ENCODE results near the gene GPR137B. TPM values are rescaled to one million over a fixed set of nuclear protein-coding genes. Genes with fewer than 3 reads are reported as not detected.

Gene GPR137B
- total RNA-seq, 1 donor from 2014 or later = 4.2 TPM

DNA sequence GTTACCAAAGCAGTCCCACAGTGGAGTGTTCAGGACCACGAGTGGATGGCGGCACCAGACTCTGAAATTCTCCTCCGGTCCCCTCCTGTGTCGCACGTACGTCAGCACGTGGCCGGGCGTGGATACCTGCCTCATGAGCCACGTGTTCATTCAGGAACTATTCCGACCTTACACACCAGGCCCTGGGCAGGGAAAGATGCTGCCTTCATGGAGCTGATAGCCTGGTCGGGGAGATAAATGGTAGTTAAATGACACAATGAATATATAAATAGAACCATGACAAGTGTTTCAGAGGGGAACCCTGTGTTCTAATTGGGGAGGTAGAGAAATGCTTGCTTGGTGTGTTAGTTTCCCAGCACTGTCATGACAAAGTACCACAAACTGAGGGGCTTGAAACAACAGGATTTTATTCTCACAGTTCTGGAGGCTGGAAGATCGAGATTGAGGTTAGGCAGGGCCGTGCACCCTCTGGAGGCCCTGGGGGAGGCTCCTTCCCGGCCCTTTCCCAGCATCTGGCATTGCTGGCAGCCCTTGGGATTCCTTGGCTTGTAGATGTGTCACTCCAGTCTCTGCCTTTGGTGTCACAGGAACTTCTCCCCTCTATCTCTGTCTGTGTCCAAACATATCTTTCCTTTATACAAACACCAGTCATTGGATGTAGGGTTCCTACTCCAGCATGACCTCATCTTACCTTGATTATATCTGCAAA is 28.9 kb upstream of the GPR137B start:
- intact Hi-C loops (cut with micrococcal nuclease) = no loop called here

DNA sequence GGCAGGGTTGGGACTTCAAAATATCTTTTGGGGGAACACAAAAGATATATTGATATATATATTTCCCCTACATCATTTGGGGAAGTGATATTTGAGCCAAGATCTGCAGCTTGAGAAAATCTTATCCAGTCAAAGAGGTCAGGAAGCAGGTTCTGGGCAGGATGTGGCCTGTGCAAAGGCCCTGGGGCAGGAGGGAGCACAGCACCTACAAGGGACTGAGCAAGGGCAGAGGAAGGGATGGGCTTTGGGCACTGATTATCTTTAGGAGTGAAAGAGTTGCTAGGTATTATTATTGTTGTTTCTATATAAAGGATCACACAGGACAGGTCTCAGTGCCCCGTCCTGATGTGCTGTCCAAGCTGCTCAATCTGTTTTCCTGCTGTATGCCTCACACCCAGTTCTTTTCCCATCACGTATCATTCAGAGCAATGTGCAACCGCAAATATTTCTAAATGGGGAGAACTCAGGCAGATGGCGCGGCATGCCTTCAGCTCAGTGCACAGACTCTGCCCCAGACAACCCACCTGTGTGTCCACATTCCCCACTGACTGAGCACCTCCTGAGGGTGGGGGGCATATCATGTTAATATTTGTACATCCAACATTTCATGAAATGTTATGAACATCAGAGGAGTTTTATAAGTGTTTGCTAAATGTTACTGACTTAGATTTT is 28.1 kb upstream of the GPR137B start:
- intact Hi-C loops (cut with micrococcal nuclease) = no loop called here

DNA sequence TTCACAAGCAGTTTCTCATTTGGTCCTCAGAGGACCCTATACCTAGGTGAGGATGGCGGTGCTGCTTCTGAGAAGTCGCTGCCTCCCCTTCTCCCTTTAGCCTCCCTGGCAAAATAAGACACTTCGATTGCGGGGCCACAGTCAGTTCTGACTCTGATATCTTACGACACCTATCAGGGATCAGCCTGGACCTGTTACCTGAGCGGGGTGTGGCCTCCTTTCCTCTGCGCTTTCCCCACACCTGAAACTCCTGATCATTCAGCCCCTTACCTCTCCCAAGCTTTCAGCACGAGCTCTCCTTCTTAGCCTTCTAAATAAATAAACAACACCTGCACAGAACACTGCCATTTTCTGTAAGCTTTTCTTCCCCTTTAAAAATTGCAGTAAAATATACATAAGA is 24.6 kb upstream of the GPR137B start:
- intact Hi-C loops (cut with micrococcal nuclease) = no loop called here

DNA sequence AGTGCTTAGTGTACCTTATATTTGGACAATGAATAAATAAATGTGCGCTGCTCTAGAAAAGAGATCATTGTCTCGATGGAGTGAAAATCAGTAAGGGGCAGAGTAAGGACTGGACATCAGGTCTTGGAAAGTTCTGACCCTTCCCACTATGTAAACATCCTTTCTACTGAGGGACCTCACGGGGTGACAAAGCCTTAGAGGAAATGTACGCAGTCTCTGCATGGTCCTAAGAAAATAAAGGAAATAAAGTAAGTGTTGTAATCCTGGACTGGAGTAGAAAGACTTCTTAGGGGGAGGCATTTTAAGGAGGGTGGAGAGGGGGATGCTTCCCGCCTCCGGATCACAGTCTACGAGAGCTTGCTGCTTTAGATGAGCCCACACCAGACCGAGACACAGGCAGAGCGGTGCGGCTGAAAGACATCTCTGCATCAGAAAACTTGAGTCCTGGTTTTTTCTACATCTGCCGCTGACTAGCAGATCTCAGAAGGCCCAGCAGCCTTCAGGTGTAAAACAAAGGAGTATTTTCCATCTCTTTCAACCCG is 22.3 kb upstream of the GPR137B start:
- intact Hi-C loops (cut with micrococcal nuclease) = loop anchor here (5.0 kb wide), 1 partner anchor 162 kb away; the partner anchor contains the start of gene ERO1B

DNA sequence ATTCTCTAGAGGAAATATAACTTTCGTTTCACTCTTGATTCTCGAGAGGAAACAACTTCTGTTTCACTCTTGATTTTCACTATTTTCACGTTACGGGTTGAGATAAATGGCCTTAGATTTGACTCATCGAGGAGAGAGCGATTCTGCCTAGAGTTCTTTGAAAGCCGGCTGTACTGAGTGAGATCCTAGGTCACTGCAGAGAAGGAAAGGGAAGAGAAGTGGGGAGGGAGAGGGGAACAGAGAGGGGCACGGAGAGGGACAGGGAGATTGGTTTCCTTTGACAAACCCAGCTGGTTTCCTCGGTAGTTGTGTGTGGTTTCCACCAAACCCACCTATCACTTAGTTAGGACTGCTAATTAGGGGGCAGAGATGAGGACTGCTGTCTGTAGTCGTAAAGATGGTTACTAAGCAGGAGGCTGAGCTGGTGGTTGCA is 21.6 kb upstream of the GPR137B start:
- intact Hi-C loops (cut with micrococcal nuclease) = loop anchor here (5.0 kb wide), 1 partner anchor 162 kb away; the partner anchor contains the start of gene ERO1B

DNA sequence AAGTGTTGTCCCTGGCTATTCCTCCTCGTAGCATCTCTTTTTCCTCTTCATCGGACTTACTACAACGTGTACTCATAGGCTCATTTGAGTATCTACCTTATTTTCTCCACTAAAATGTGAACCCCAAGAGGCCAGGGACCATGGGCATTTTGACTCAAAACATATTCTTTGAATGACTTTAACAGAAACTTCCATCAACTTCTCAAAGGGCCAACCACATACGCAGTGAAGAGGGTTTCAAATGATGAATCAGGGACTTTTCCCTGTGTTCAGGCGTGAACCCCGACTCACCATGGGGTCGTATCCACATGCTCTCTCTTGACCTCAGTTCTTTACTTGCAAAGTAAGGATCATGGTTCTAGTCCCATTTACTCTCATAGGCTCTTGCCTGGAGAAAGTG is 20.2 kb upstream of the GPR137B start:
- intact Hi-C loops (cut with micrococcal nuclease) = loop anchor here (5.0 kb wide), 1 partner anchor 160 kb away; the partner anchor contains the start of gene ERO1B

DNA sequence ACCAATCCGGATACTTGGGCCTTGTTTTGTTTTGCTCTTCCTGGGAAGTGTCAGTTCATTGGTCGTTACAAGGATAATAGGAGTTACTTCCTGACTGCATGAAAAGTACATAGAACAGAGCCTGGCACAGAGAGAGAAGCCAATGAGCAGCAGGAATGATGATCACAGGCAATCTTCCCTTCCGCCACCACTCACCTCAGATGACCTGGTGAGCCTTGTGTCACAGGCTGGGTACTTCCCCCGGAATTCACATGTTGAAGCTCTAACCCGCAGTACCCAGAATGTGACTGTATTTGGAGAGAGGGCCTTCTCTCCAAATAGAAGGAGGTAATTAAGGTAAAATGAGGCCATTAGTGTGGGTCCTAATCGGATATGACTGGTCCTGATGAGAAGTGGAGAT is 18.8 kb upstream of the GPR137B start:
- intact Hi-C loops (cut with micrococcal nuclease) = loop anchor here (5.0 kb wide), 1 partner anchor 159 kb away; the partner anchor contains the start of gene ERO1B

DNA sequence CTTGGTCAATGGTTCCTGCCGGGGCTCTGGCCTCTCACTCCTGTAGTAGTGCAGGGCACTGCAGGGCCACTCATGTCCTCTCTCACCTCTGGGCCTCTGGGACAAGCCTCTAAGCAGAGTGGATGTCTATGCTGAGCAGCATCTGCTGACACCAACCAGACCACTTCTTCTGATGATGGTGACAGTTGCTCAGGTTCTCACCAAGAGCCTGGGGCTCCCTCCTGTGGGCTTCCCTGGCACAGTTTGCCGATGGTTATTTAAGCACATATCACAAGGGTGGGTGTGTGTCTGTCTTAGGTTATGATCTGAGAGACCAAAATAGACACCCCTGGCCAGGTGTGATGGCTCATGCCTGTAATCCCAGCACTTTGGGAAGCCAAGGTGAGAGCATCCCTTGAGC is 17.4 kb upstream of the GPR137B start:
- intact Hi-C loops (cut with micrococcal nuclease) = loop anchor here (5.0 kb wide), 1 partner anchor 157 kb away; the partner anchor contains the start of gene ERO1B

DNA sequence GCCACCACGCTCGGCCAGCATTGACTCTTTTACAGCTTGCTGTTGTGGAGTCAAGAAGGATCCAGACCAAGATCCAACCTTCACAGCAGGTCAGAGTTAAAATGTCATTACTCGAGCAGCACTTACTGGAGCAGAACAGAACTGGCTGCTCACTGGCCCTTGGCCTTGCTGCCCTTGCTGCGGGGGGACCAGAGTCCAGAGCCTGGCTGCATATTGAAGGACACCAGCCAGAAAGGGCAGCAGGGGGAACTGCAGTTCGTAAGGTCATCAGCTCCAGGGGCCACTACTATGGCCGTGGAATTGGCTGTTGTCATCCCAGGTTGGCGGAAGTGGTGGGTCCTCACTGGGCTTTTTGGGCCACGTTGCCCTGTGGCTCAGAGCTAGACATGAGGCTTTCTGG is 15.3 kb upstream of the GPR137B start:
- intact Hi-C loops (cut with micrococcal nuclease) = no loop called here

DNA sequence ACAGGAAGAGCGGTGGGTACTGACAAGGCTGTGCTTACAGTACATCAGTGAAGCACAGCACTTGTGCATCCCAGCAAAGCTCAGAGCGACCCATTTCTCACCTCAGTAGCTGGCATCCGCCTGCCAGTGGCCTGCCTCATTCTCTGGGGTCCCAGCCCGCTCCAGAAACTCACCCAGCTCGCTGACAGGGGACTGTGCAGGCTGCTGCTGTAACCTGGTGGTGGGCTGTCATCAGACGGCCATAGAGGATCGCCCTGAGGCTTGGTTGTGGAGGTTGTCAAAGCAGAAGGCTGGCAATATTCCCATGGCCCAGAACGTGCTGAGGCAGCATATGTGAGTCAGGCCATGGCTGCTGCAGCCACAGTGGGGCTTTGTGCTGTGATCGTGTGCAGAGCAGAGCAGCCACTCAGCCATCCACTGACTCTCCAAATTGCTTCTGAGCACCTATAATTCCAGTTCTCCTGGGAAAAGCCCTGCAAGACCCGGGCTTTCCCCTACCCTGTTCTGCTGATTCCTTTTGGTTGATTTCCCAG is 13.6 kb upstream of the GPR137B start:
- intact Hi-C loops (cut with micrococcal nuclease) = no loop called here

DNA sequence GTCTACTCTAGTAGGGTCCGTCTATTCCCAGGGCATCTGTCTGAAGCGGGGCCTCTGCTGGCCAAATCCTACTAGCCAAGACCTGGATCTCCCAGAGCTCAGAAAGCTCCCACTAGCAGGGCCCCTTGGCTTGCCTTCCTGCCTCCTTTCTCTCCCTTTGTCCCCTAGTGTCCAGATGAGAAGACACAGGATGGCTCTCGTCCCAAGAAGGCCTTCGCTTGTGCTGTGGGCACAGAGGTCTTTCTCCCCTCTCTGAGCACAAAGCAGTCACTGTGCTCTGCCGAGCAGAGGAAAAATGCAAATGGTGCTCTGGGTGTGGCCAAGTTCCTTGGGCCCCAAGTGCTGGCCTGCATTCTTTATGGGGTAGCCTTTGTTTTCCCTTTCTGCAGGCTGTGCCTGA is 13.0 kb upstream of the GPR137B start:
- intact Hi-C loops (cut with micrococcal nuclease) = no loop called here

DNA sequence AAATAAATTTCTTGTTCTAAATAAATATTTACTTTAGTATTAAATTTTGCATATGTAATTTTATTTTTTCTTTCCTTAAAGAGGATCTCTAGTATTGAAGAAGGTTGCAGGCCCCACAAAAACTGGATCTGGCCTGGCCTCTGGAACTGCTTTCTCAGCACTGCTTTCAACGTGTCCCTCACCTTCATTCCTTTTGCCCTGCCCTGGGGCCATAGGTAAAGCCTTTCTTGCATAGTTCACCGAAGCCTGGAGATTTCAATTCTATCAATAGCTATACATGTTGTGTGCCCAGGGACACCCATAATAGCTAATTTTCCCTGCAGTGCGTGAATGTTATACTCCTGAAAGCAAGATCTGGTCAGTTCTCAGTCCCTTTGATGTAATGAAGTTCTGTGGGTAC is 12.0 kb upstream of the GPR137B start:
- intact Hi-C loops (cut with micrococcal nuclease) = no loop called here

DNA sequence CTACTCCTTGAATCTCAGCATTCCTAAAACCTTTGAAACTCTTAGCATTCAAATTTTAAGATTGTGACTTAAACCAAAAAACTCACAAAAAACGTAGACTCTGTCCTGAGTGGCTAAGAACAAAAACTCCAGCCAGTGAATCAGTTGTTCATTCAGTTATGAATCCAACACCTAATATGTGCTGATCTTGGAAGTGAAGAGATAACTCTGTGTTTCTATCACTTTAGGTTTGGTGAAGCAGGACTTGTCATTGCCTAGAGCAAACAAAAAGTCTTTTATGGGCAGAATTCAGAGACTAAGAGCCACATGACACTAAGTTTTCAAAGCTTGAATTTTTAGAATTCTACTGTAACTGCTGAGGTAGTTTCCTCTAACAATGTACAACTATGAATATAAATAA is 10.4 kb upstream of the GPR137B start:
- intact Hi-C loops (cut with micrococcal nuclease) = no loop called here

DNA sequence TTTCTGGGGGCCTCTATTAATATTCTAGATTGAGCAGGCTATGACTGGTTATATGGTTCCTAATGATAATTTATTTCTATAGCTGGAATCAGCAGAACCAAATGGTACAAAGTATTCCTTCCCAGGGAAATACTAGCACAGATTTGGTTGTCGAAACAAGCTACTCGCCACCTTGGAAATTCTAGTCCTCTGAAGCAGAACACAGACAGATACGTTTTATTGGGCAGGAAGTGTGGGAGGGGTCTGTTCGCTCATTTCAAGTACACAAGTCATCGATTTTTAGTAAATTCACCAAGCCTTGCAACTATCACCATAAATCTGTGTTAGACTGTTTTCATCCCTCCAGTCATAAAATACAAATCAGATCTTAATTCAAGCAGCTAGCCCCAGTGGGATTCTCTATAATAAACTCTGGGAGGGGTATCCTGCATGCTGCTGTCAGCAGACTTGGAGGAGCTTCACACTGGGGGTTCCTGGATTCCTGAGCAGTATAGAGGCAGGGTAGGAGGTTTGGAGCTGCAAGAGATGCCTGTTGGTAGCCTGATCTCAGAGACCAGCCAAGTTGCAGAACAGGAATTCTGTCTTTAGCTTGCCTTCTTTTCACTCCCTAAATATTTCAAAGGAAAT is 9.8 kb upstream of the GPR137B start:
- intact Hi-C loops (cut with micrococcal nuclease) = no loop called here

DNA sequence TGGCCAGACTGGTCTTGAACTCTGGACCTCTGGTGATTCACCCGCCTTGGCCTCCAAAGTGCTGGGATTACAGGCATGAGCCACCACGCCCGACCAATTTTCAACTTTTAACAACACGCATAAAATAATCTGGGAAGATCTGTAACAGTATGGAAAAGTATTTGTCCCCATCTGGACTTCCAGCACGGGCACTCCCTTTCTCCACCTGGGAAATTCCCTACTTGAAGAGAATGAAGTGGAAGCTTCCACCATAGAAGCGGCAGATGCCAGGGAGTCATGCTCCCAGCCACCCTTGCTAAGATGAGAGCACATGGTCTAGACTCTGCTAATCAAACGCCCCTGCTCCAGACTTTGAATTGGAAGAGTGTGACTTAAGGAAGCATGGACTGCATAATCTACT is 9.0 kb upstream of the GPR137B start:
- intact Hi-C loops (cut with micrococcal nuclease) = no loop called here

DNA sequence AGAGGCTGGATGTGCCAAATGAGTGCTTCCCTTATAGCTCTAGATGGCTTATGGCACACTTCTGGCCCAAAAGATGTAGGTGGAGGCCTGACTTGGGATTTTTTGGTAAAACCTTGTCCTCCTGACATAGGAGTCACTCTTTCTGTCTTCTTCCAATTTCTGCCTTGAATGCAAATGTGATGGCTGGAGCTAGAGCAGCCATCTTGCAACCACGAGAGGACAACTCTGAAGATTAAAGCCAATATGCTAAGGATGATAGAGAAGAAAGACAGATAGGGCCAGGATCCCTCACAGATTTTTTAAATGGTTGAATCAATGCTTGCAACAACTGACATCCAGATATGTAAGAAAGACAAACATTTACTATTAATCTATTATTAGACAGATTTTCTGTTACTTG is 8.5 kb upstream of the GPR137B start:
- intact Hi-C loops (cut with micrococcal nuclease) = no loop called here

DNA sequence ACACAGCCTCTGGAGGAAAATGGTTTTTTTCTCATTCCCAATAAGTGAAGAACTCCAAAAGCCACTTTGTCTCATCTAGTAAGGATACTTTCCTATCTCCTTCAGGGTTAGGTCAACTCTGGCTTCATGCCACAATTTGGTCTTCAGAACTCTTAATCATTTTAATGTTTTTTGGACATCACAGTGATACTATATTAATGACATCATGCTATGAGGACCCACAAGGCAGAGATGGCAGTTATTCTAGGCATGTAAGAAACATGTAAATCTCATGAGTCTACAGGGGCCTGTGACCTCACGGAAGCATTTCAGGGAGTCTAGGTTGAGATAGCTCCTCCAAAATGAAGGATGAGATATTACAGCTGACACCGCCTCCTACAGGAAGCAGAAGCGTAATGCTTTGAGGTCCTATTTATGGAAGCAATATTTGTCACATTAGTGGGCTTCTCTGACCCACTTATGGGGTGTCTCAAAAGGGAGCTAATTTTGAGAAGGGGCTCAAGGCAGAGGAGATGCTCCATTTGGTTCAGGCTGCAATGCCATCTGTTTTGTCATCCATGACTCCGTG is 5.0 kb upstream of the GPR137B start:
- intact Hi-C loops (cut with micrococcal nuclease) = no loop called here

DNA sequence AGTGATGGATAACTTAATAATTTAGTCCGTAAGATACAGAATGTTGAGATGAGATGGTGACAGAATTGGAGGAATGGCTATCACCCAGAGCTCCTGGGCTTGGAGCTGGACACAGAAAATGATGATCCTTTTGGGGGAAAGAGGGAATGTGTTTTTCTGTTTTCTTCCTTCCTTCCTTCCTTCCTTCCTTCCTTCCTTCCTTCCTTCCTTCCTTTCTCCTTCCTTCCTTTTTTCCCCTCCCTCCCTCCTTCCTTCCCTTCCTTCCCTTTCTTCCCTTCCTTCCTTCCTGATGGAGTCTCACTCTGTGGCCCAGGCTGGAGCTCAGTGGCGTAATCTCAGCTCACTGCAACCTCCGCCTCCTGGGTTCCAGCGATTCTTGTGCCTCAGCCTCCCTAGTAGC is 2.8 kb upstream of the GPR137B start:
- intact Hi-C loops (cut with micrococcal nuclease) = no loop called here

DNA sequence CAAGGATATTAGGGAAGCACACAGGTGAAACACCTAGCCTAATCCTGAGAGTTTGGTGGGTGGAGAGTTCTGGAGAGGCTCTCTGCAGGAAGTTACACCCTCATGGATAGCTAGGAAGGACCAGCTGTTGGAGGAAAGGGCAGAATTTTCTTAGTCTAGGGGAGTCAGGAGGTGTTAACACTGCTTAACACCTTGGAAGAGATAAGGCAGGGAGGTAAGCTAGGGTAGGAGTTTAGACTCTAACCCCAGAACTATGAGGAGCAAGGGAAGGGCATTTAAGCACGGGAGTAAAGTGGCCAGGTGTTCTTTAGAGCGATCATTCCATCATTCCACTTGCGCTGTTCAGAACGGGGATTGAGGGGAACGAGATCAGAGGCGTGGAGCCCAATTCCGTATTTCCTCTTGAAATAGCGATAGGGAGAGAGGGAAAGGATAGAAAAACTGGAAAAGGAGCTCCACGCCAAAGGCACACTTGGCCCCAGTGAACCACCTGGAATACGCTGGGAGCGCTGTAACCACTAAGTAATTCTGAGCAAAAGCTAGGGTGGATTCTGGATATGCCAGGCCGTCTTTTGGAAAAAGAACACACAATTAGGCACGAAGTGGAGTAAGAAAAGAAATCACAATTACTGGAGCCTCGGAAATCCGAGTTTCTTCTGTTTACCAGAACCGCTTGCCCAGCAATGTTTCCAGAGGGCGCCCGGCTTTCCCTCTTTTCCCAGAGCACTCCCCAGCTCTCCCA is 1.5 kb upstream of the GPR137B start:
- intact Hi-C loops (cut with micrococcal nuclease) = no loop called here

DNA sequence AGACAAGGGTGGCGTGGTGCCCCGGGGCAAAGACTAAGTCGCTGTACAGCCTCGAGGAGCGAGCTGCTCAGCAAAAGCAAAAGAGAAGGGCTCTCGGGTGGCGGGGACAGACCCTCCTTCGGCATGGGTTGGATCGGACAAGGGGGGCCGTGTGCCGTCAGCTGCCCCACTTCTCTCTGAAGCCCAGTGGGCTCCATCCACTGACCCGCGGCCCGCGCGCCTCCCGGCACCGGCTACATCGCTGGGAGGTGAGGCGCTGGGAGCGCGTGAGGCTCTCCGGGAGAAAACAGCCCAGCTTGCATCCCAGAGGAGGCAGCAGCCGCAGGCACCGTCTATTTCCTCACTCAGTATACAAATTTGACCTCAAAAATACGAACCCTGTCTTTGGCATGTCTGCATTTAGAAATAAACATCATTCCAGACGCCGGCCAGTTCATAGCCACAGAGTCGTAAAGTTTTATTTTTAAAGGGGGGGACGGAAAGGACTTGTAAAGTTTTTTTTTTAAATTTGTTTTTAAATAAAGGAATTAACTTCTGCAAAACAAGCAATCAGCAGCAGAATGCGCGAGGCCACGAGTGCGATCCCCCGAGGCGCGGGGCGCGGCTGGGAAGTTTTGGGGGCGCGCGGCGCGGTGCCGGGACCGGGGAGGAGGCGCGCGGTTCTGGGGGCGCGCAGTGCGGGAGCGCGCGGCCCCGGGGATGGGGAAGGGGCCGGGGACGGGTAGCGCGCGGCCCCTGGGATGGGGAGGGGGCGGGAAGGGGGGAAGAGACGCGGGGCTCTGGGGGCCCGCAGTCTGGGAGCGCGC is 689 bp upstream of the GPR137B start:
- intact Hi-C loops (cut with micrococcal nuclease) = loop anchor here (1.0 to 2.0 kb wide), 2 partner anchors 141 to 253 kb away; partner anchors contain the start of gene EDARADD
